AG04450 (cell line): Measurements from ENCODE around the gene VAC14. TPM values are rescaled to one million over a fixed set of nuclear protein-coding genes. Genes with fewer than 3 reads are reported as not detected.
A peak's percentile ranks its signal among the peaks of the same experiment; 100 is the strongest.

Experiments
- CTCF ChIA-PET: fragments of 300-600, 350-600 bp; formaldehyde crosslinking; extraction: SDS; loops from one replicate; lab custom pipeline; 2022; ENCODE audit warnings: antibody characterized with exemption, inconsistent platforms; lab: Charles Lee
- POLR2A ChIA-PET: fragments of 350-600 bp; formaldehyde crosslinking; extraction: SDS; loops from one replicate; lab custom pipeline; 2021; ENCODE audit warnings: antibody characterized with exemption, inconsistent platforms; lab: Yijun Ruan, JAX
- DNase-seq: peaks from one replicate; pipeline ENCODE4 v3.0.0-alpha.2; 2011; ENCODE audit warnings: low read depth, low spot score
- H3K27ac ChIP-seq: one replicate; pipeline ENCODE4 v1.5.1; 2012; ENCODE audit warnings: low read depth, low read length, control low read depth
- H3K27me3 ChIP-seq: one replicate; pipeline ENCODE4 v1.6.0; 2012; ENCODE audit warnings: low read length; ENCODE audit not compliant: control insufficient read depth, insufficient read depth
- H3K4me3 ChIP-seq: 2 replicates; pipeline ENCODE4 v1.5.1; 2011; ENCODE audit warnings: mild to moderate bottlenecking, low read depth, low read length, control low read depth
- H3K9me3 ChIP-seq: 2 replicates; pipeline ENCODE4 v1.5.1; 2012; ENCODE audit warnings: low read length; ENCODE audit not compliant: control insufficient read depth, insufficient read depth
- CTCF ChIP-seq: IDR thresholded peaks from 2 replicates; pipeline ENCODE4 v1.5.1; 2011; ENCODE audit warnings: low read depth, low read length, control low read depth, inconsistent platforms
- polyA plus RNA-seq: library from polyadenylated mRNA; depleted of rRNA; stranded (reverse); fragments of >200 nt; gene quantifications from 2 replicates; pipeline ENCODE4 v1.2.3, GENCODE V29; 2011

The VAC14 gene
- polyA plus RNA-seq, 1 experiment: 30.2 TPM

GRCh38 chr16:70701036-70701435 lies 99.9 kb downstream of the VAC14 start:
- ChIA-PET POLR2A (no interaction called here), CTCF (no interaction called here)
- H3K4me3 ChIP-seq: no peak overlapping the region
- DNase-seq: no peak
- no peaks in the 10 kb centered on the region for H3K27me3 ChIP-seq
- peak; percentile 8; the same call in 1 of the 2 replicates for TF ChIP-seq CTCF
- H3K9me3 ChIP-seq: peaks cover 14% of the 10 kb centered on the region; the same call in 1 of the 2 replicates
- no peak overlapping the region for H3K27ac ChIP-seq

GRCh38 chr16:70700101-70701020 lies 100.6 kb downstream of the VAC14 start:
- DNase-seq: no peak
- POLR2A ChIA-PET: no interaction called here
- no peak overlapping the region for H3K27ac ChIP-seq
- no peak for TF ChIP-seq CTCF
- CTCF ChIA-PET: no interaction called here
- no peak overlapping the region for H3K4me3 ChIP-seq
- H3K27me3 ChIP-seq: no peaks in the 10 kb centered on the region
- peaks cover 14% of the 10 kb centered on the region; the same call in 1 of the 2 replicates for H3K9me3 ChIP-seq

- Histone ChIP-seq H3K4me3 (no peak overlapping the region), H3K27ac (no peak overlapping the region), H3K27me3 (no peaks in the 10 kb centered on the region), H3K9me3 (peaks cover 14% of the 10 kb centered on the region; the same call in 1 of the 2 replicates)
- TF ChIP-seq CTCF: no peak
- ChIA-PET CTCF (no interaction called here), POLR2A (no interaction called here)
- DNase-seq: no peak
These were observed 101.3 kb downstream of the VAC14 start for GRCh38 chr16:70699696-70700095.

GRCh38 chr16:70698901-70699300 lies 102.1 kb downstream of the VAC14 start:
- DNase-seq: no peak
- no peak overlapping the region for H3K27ac ChIP-seq
- no peaks in the 10 kb centered on the region for H3K27me3 ChIP-seq
- peaks cover 14% of the 10 kb centered on the region; the same call in 1 of the 2 replicates for H3K9me3 ChIP-seq
- no peak for TF ChIP-seq CTCF
- CTCF ChIA-PET: no interaction called here
- POLR2A ChIA-PET: no interaction called here
- no peak overlapping the region for H3K4me3 ChIP-seq

- DNase-seq: no peak
- ChIA-PET POLR2A (no interaction called here), CTCF (no interaction called here)
- H3K27me3 ChIP-seq: no peaks in the 10 kb centered on the region
- H3K4me3 ChIP-seq: no peak overlapping the region
- H3K9me3 ChIP-seq: peaks cover 14% of the 10 kb centered on the region; the same call in 1 of the 2 replicates
- TF ChIP-seq CTCF: no peak
- no peak overlapping the region for H3K27ac ChIP-seq
These were observed 103.3 kb downstream of the VAC14 start for GRCh38 chr16:70697594-70698170.
